ENCODE measurements around the gene SYDE2. TPM values are rescaled to one million over a fixed set of nuclear protein-coding genes. Genes with fewer than 3 reads are reported as not detected.
A peak's percentile ranks its signal among the peaks of the same experiment; 100 is the strongest.

The SYDE2 gene
- total RNA-seq, 5 donors from 2014 or later (not counting 1 experiment from before 2014, with no cell fraction given) = 4.5 to 9.2 (median 5.8) TPM

GRCh38 chr1:85115933-85116332 lies 84.9 kb downstream of the SYDE2 start:
- Histone ChIP-seq H3K36me3 (ENCODE audit: control insufficient read depth in 2 of 2, extremely low read depth in 1 of 2, insufficient read depth in 1 of 2, low read length in 1 of 2) (no peaks in the 10 kb centered on the region), H3K9me3 (no peaks in the 10 kb centered on the region), H3K27ac (ENCODE audit: low read length) (no peak overlapping the region), H3K4me3 (ENCODE audit: control insufficient read depth in 1 of 2, extremely low read depth in 1 of 2, low read length in 1 of 2) (no peak overlapping the region), H3K27me3 (replicated peaks in 1 of 2; ENCODE audit: control insufficient read depth in 2 of 2, extremely low read depth in 1 of 2, insufficient read depth in 2 of 2, low read length in 1 of 2) (no peaks in the 10 kb centered on the region), H3K4me1 (ENCODE audit: control insufficient read depth in 1 of 2, extremely low read depth in 1 of 2, insufficient read depth in 2 of 2, low read length in 2 of 2) (no peaks in the 10 kb centered on the region)
- no peak for DNase-seq
- H3K4me3 Mint-ChIP-seq = no peak overlapping the region
- H3K27me3 Mint-ChIP-seq = peaks cover 4 to 9% of the 10 kb centered on the region in 2 donors
- no peaks in the 10 kb centered on the region for H3K9me3 Mint-ChIP-seq
- CTCF ChIA-PET = no interaction called here
- 94% methylated on average over 2 of the region's 2 CpGs for WGBS (ENCODE audit: insufficient coverage)
- no peak for ATAC-seq (replicated peaks in 1 of 4)
- H3K4me1 Mint-ChIP-seq = no peaks in the 10 kb centered on the region
- POLR2A ChIA-PET = no interaction called here
- no peaks in the 10 kb centered on the region for H3K36me3 Mint-ChIP-seq
- no peak overlapping the region for H3K27ac Mint-ChIP-seq

- Mint-ChIP-seq H3K9me3 (no peaks in the 10 kb centered on the region), H3K4me1 (peaks cover 0 to 6% (median 0%) of the 10 kb centered on the region in 3 donors), H3K27ac (no peak overlapping the region), H3K36me3 (no peaks in the 10 kb centered on the region), H3K4me3 (no peak overlapping the region), H3K27me3 (peaks cover 2 to 3% of the 10 kb centered on the region in 2 donors)
- Histone ChIP-seq H3K4me1 (ENCODE audit: control insufficient read depth in 1 of 2, extremely low read depth in 1 of 2, insufficient read depth in 2 of 2, low read length in 2 of 2) (no peaks in the 10 kb centered on the region), H3K9me3 (no peaks in the 10 kb centered on the region), H3K36me3 (ENCODE audit: control insufficient read depth in 2 of 2, extremely low read depth in 1 of 2, insufficient read depth in 1 of 2, low read length in 1 of 2) (no peaks in the 10 kb centered on the region), H3K27ac (ENCODE audit: low read length) (no peak overlapping the region), H3K4me3 (ENCODE audit: control insufficient read depth in 1 of 2, extremely low read depth in 1 of 2, low read length in 1 of 2) (no peak overlapping the region), H3K27me3 (replicated peaks in 1 of 2; ENCODE audit: control insufficient read depth in 2 of 2, extremely low read depth in 1 of 2, insufficient read depth in 2 of 2, low read length in 1 of 2) (no peaks in the 10 kb centered on the region)
- ChIA-PET POLR2A (no interaction called here), CTCF (interaction anchor here in 1 of 2 donors (1.9 kb wide), 1 partner anchor 167 kb away, joined by 5 read pairs; no protein-coding TSS in a partner anchor)
- WGBS (ENCODE audit: insufficient coverage) = no CpG with 5 or more reads among the region's 1 CpG
- ATAC-seq (replicated peaks in 1 of 4) (no peak), DNase-seq (no peak)
Observed at GRCh38 chr1:85111695-85112094, 89.1 kb downstream of the SYDE2 start.

DNA sequence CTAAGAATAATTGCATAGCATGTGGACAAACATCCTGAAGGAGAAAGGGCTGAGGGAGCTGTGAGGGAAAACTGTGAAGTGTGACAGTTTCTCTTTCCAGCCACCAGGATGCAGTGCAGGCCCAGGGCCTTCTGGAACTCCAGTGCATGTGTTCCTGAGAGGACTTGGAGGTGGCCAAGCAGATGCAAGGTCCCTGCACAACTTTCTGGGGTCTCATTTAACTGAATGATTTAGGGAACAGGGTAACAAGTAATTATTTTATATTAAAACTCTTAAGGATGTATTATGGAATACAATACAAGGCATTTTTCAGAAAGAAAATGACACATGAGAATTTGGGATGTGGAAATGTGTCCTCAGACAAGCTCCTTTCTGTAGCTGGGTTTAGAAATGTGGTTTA lies 91.3 kb downstream of the SYDE2 start:
- H3K9me3 ChIP-seq = no peaks in the 10 kb centered on the region
- H3K27ac ChIP-seq (ENCODE audit: low read length) = no peak overlapping the region
- H3K4me3 Mint-ChIP-seq = no peak overlapping the region
- H3K27ac Mint-ChIP-seq = no peak overlapping the region
- H3K27me3 Mint-ChIP-seq = peaks cover 0 to 3% of the 10 kb centered on the region in 2 donors
- H3K4me3 ChIP-seq (ENCODE audit: control insufficient read depth in 1 of 2, extremely low read depth in 1 of 2, low read length in 1 of 2) = no peak overlapping the region
- H3K9me3 Mint-ChIP-seq = no peaks in the 10 kb centered on the region
- peaks cover 0 to 6% (median 0%) of the 10 kb centered on the region in 3 donors for H3K4me1 Mint-ChIP-seq
- DNase-seq = peak in 31 of 35 experiments; percentile 2 to 67 (median 26)
- H3K27me3 ChIP-seq (replicated peaks in 1 of 2; ENCODE audit: control insufficient read depth in 2 of 2, extremely low read depth in 1 of 2, insufficient read depth in 2 of 2, low read length in 1 of 2) = no peaks in the 10 kb centered on the region
- H3K4me1 ChIP-seq (ENCODE audit: control insufficient read depth in 1 of 2, extremely low read depth in 1 of 2, insufficient read depth in 2 of 2, low read length in 2 of 2) = no peaks in the 10 kb centered on the region
- H3K36me3 ChIP-seq (ENCODE audit: control insufficient read depth in 2 of 2, extremely low read depth in 1 of 2, insufficient read depth in 1 of 2, low read length in 1 of 2) = no peaks in the 10 kb centered on the region
- ChIA-PET POLR2A (no interaction called here), CTCF (interaction anchor here (0.6 to 4.5 kb wide), 14 partner anchors 72 to 1607 kb away, joined by 3 to 39 read pairs (median 5); partner anchors contain the start of gene C1orf52 (in 2 of the 2))
- H3K36me3 Mint-ChIP-seq = no peaks in the 10 kb centered on the region
- peak; percentile 71 to 87 (median 72) for ATAC-seq (replicated peaks in 1 of 4)

Other genes with a start within 250 kb of the SYDE2 start
- 10 to 100 TPM in 4 of 5 donors, 1 to 10 TPM in 1; 7.6 to 19.3 (median 15.8) TPM for gene MCOLN2, start 203.9 kb downstream of the SYDE2 start, total RNA-seq
- gene MCOLN3, start 152.5 kb downstream of the SYDE2 start, total RNA-seq = 1 to 10 TPM; 2.1 to 7.2 (median 2.8) TPM
- gene C1orf52, start 58.6 kb upstream of the SYDE2 start, total RNA-seq = 10 to 100 TPM; 29.8 to 48.6 (median 39.3) TPM
- gene BCL10, start 75.6 kb upstream of the SYDE2 start, total RNA-seq = 10 to 100 TPM; 25.8 to 40.0 (median 28.0) TPM